ENCODE data around the gene KMT2A. TPM values are rescaled to one million over a fixed set of nuclear protein-coding genes. Genes with fewer than 3 reads are reported as not detected.

Gene KMT2A
- total and polyA plus RNA-seq, 12 donors, result 9.5 to 107 (median 42.5) TPM

DNA sequence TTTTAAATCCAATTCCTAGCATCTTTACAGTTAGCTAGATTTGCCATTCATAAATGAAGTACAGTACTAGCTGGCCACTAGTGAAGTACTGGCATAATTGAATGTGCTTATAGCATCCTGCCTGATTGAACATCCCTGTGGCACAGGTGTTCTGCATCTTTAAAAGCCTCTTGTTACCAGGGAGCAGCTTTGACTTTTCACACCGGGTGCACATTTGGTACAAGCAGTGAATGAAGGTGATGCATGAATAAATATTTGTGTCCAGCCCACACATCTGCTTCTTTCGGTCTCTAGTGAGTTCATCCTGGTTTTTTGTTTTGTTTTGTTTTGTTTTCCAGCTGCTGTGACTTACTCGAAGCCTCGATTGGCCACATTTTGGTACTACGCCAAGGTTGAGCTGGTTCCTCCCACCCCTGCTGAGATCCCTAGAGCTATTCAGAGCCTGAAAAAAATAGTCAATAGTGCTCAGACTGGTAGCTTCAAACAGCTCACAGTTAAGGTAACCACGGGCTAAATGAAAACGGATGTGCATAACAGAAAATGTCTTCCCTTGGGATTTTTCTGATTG, 29.6 kb upstream of the KMT2A start:
- Histone ChIP-seq H3K4me1 (replicated peaks in 1 of 2) (peaks cover 15 to 31% of the 10 kb centered on the region in 2 donors), H3K9me3 (replicated peaks in 1 of 3) (no peaks in the 10 kb centered on the region), H3K4me3 (no peak overlapping the region), H3K27ac (no peak overlapping the region), H3K36me3 (replicated peaks in 1 of 2) (peaks cover 0 to 41% of the 10 kb centered on the region in 2 donors), H3K27me3 (no peaks in the 10 kb centered on the region)
- WGBS, 4 donors, result 58 to 68% (median 62%) methylated on average over 7 of the region's 7 CpGs
- DNase-seq, result peak in 1 of 7 donors; percentile 23
- no peak for TF ChIP-seq POLR2A (IDR thresholded peaks at IDR 0.05)
- no peak for TF ChIP-seq CTCF (IDR thresholded peaks at IDR 0.05)
- intact Hi-C loops (cut with DNase I), result no loop called here

GRCh38 chr11:118410055-118410745, 26.1 kb upstream of the KMT2A start:
- peaks cover 0 to 2% of the 10 kb centered on the region in 2 donors for H3K4me1 ChIP-seq (replicated peaks in 1 of 2)
- no peaks in the 10 kb centered on the region for H3K9me3 ChIP-seq (replicated peaks in 1 of 3)
- no peak overlapping the region for H3K27ac ChIP-seq
- TF ChIP-seq POLR2A (IDR thresholded peaks at IDR 0.05) (no peak), CTCF (IDR thresholded peaks at IDR 0.05) (no peak)
- 81 to 89% (median 86%) methylated on average over 7 of the region's 7 CpGs for WGBS, 4 donors
- no peak overlapping the region for H3K4me3 ChIP-seq
- intact Hi-C loops (cut with DNase I), result no loop called here
- H3K27me3 ChIP-seq, result no peaks in the 10 kb centered on the region
- peaks cover 0 to 47% of the 10 kb centered on the region in 2 donors for H3K36me3 ChIP-seq (replicated peaks in 1 of 2)
- DNase-seq, result no peak

- intact Hi-C loops (cut with DNase I), result no loop called here
- no peaks in the 10 kb centered on the region for H3K27me3 ChIP-seq
- TF ChIP-seq CTCF (IDR thresholded peaks at IDR 0.05) (no peak), POLR2A (IDR thresholded peaks at IDR 0.05) (no peak)
- WGBS, 4 donors, result 88 to 94% (median 92%) methylated on average over 4 of the region's 4 CpGs
- H3K27ac ChIP-seq, result no peak overlapping the region
- no peak for DNase-seq
- H3K4me3 ChIP-seq, result no peak overlapping the region
- peaks cover 0 to 39% of the 10 kb centered on the region in 2 donors for H3K36me3 ChIP-seq (replicated peaks in 1 of 2)
- peaks cover 0 to 13% of the 10 kb centered on the region in 2 donors for H3K4me1 ChIP-seq (replicated peaks in 1 of 2)
- no peaks in the 10 kb centered on the region for H3K9me3 ChIP-seq (replicated peaks in 1 of 3)
Observed at GRCh38 chr11:118411530-118411929, 24.8 kb upstream of the KMT2A start.

- WGBS, 4 donors, result 79 to 88% (median 83%) methylated on average over 1 of the region's 1 CpG
- intact Hi-C loops (cut with DNase I), result no loop called here
- H3K36me3 ChIP-seq (replicated peaks in 1 of 2), result peaks cover 0 to 25% of the 10 kb centered on the region in 2 donors
- peaks cover 0 to 13% of the 10 kb centered on the region in 2 donors for H3K4me1 ChIP-seq (replicated peaks in 1 of 2)
- no peak overlapping the region for H3K4me3 ChIP-seq
- no peak for DNase-seq
- TF ChIP-seq POLR2A (IDR thresholded peaks at IDR 0.05) (no peak), CTCF (IDR thresholded peaks at IDR 0.05) (no peak)
- H3K27me3 ChIP-seq, result no peaks in the 10 kb centered on the region
- no peaks in the 10 kb centered on the region for H3K9me3 ChIP-seq (replicated peaks in 1 of 3)
- H3K27ac ChIP-seq, result no peak overlapping the region
Observed at GRCh38 chr11:118412921-118413320, 23.4 kb upstream of the KMT2A start.
